HepG2 (cell line): ENCODE data around the gene AP1S3. TPM values are rescaled to one million over a fixed set of nuclear protein-coding genes. Genes with fewer than 3 reads are reported as not detected.

Experiments
- ATAC-seq: fragments of 200-7000 bp; cut with Tn5 transposase; 3 replicates; pipeline ENCODE4 v1.9.1; 2020; ENCODE audit warnings: mild to moderate bottlenecking, moderate library complexity
- BruUV-seq: library from RNA; stranded (reverse); fragments of 400-500 nt; replicated peaks from 2 replicates; lab custom pipeline; 2021; lab: Mats Ljungman, UMichigan
- CTCF ChIA-PET: fragments of 300-600 bp; formaldehyde crosslinking; extraction: SDS; loops from one replicate; lab custom pipeline; 2021; ENCODE audit warnings: low total read pairs, inconsistent platforms, low intra/inter-chr PET ratio; lab: Yijun Ruan, JAX
- POLR2A ChIA-PET: fragments of 350-600 bp; sonication (Branson Sonifier 250); formaldehyde crosslinking; loops from one replicate; lab custom pipeline; 2020; ENCODE audit warnings: antibody characterized with exemption, inconsistent platforms; lab: Yijun Ruan, JAX
- DNase-seq: peaks from one replicate; pipeline ENCODE4 v3.0.0-alpha.2; 2015; ENCODE audit warnings: low spot score
- FAIRE-seq: peaks from 3 replicates; lab custom pipeline; 2011; peaks lifted over from hg19 to GRCh38; lab: Jason Lieb, UNC
- H2AFZ ChIP-seq: one replicate; pipeline ENCODE4 v1.6.1; 2011; ENCODE audit warnings: low read length, inconsistent platforms
- H3K27ac ChIP-seq: fragments of 300-600 bp; 3 replicates; pipeline ENCODE4 v1.8.0; 2011; ENCODE audit warnings: mixed run types, mild to moderate bottlenecking, mixed read lengths, low read length, inconsistent platforms; ENCODE audit not compliant: insufficient read depth; ENCODE audit errors: extremely low read length
- H3K27me3 ChIP-seq, 2 experiments: fragments of 200-600 bp in 1 of 2; 2 replicates in 1 of 2; 3 replicates in 1 of 2; pipeline versions ENCODE4 v1.6.0 to v1.8.0; 2011; ENCODE audit warnings: low read length in 2 of 2, mild to moderate bottlenecking in 2 of 2, moderate library complexity in 2 of 2, inconsistent platforms in 1 of 2; ENCODE audit not compliant: insufficient read depth in 2 of 2, control insufficient read depth in 1 of 2
- H3K36me3 ChIP-seq, 2 experiments: fragments of 200-600 bp in 1 of 2; replicated peaks in 1 of 2; 2 replicates in 1 of 2; 3 replicates in 1 of 2; pipeline versions ENCODE4 v1.5.1 to v1.8.0; 2011; ENCODE audit warnings: low read length in 2 of 2, inconsistent platforms in 1 of 2; ENCODE audit not compliant: insufficient read depth in 2 of 2, control insufficient read depth in 1 of 2
- H3K4me1 ChIP-seq: 2 replicates; pipeline ENCODE4 v1.5.1; 2012; ENCODE audit warnings: low read length, inconsistent platforms; ENCODE audit not compliant: insufficient read depth
- H3K4me2 ChIP-seq: 2 replicates; pipeline ENCODE4 v1.6.0; 2011; ENCODE audit warnings: low read depth, low read length, inconsistent platforms
- H3K4me3 ChIP-seq, 3 experiments: fragments of 200-600 bp in 1 of 3; sonication (generic), shearing (Covaris generic) in 1 of 3; replicated peaks in 1 of 3; 2 replicates each; pipeline ENCODE4 v1.5.1; 2011 to 2016; ENCODE audit warnings: low read length in 3 of 3, inconsistent platforms in 2 of 3, low read depth in 2 of 3, mild to moderate bottlenecking in 2 of 3, control low read depth in 1 of 3, mixed read lengths in 1 of 3; ENCODE audit not compliant: insufficient read depth in 1 of 3
- H3K79me2 ChIP-seq: one replicate; pipeline ENCODE4 v1.6.1; 2011; ENCODE audit warnings: low read length, inconsistent platforms; ENCODE audit not compliant: insufficient read depth
- H3K9ac ChIP-seq: 2 replicates; pipeline ENCODE4 v1.6.0; 2011; ENCODE audit warnings: mild to moderate bottlenecking, low read depth, low read length, inconsistent platforms; ENCODE audit not compliant: insufficient read depth
- H3K9me3 ChIP-seq: 2 replicates; pipeline ENCODE4 v1.5.1; 2012; ENCODE audit warnings: mild to moderate bottlenecking, low read length
- H4K20me1 ChIP-seq: 2 replicates; pipeline ENCODE4 v1.6.0; 2011; ENCODE audit warnings: inconsistent platforms, mild to moderate bottlenecking, low read length, moderate library complexity; ENCODE audit not compliant: insufficient read depth
- BRCA1 ChIP-seq: sonication (generic); formaldehyde crosslinking; IDR thresholded peaks from 2 replicates; pipeline ENCODE4 v1.4.0; 2020; ENCODE audit warnings: missing genetic modification reagents
- DBP ChIP-seq: sonication (generic); formaldehyde crosslinking; IDR thresholded peaks from 2 replicates; pipeline ENCODE4 v1.4.0; 2020; ENCODE audit warnings: missing genetic modification reagents; ENCODE audit errors: not compliant biosample characterization
- GTF2F1 ChIP-seq: fragments of 150-350 bp; IDR thresholded peaks from 2 replicates; pipeline ENCODE4 v1.6.1; 2014; ENCODE audit warnings: low read length
- MAFG ChIP-seq: sonication (generic); formaldehyde crosslinking; IDR thresholded peaks from 2 replicates; pipeline ENCODE4 v1.5.1; 2020; ENCODE audit warnings: mild to moderate bottlenecking, missing genetic modification reagents
- MAFK ChIP-seq, 2 experiments: IDR thresholded peaks in 1 of 2; conservative IDR thresholded peaks in 1 of 2; 2 replicates each; pipeline ENCODE4 v1.6.1; 2011; ENCODE audit warnings: improper control_type of control experiment in 2 of 2, low read length in 2 of 2
- MIXL1 ChIP-seq: IDR thresholded peaks from 2 replicates; pipeline ENCODE4 v1.6.1; 2016
- PRDM15 ChIP-seq: sonication (generic); formaldehyde crosslinking; IDR thresholded peaks from 2 replicates; pipeline ENCODE4 v1.4.0; 2020; ENCODE audit warnings: missing genetic modification reagents
- RAD51 ChIP-seq: fragments of 450-650 bp; IDR thresholded peaks from 2 replicates; pipeline ENCODE4 v1.6.1; 2016; ENCODE audit warnings: borderline replicate concordance
- TBP ChIP-seq: sonication (generic); formaldehyde crosslinking; IDR thresholded peaks from 2 replicates; pipeline ENCODE4 v1.5.0; 2020; ENCODE audit warnings: missing genetic modification reagents
- TCF7L2 ChIP-seq: IDR thresholded peaks from 2 replicates; pipeline ENCODE4 v1.6.1; 2011; ENCODE audit warnings: mild to moderate bottlenecking, low read depth, low read length, moderate library complexity
- YEATS4 ChIP-seq: sonication (generic); formaldehyde crosslinking; IDR thresholded peaks from 2 replicates; pipeline ENCODE4 v1.4.0; 2020; ENCODE audit warnings: missing genetic modification reagents, borderline replicate concordance
- ZBTB7A ChIP-seq: sonication (generic); formaldehyde crosslinking; IDR thresholded peaks from 2 replicates; pipeline ENCODE4 v1.8.0; 2022; ENCODE audit warnings: mild to moderate bottlenecking, missing genetic modification reagents
- ZNF207 ChIP-seq: fragments of 450-650 bp; IDR thresholded peaks from 2 replicates; pipeline ENCODE4 v1.6.1; 2016; ENCODE audit warnings: antibody characterized with exemption, borderline replicate concordance
- ZNF430 ChIP-seq: sonication (generic); formaldehyde crosslinking; IDR thresholded peaks from 2 replicates; pipeline ENCODE4 v1.9.0; 2021; ENCODE audit warnings: mild to moderate bottlenecking, missing genetic modification reagents
- ZNF484 ChIP-seq: sonication (generic); formaldehyde crosslinking; IDR thresholded peaks from 2 replicates; pipeline ENCODE4 v1.5.1; 2020; ENCODE audit warnings: mild to moderate bottlenecking, low read depth, missing genetic modification reagents, borderline replicate concordance
- ZNF629 ChIP-seq: sonication (generic); formaldehyde crosslinking; conservative IDR thresholded peaks from 2 replicates; pipeline ENCODE4 v1.5.0; 2020; ENCODE audit warnings: missing genetic modification reagents
- WGBS: methylation state at CpG from one replicate; pipeline ENCODE4 v1.1.6; 2017; ENCODE audit warnings: low lambda C conversion rate; 5-methylcytosine and 5-hydroxymethylcytosine counted together
- in situ Hi-C: cut with HindIII; loops from 2 replicates; pipeline ENCODE4 v1.10.0; 2017; ENCODE audit warnings: low pct_unique_long_range_greater_than_20kb; ENCODE audit not compliant: extremely low pct_ligation_motif_present
- intact Hi-C: fragments of 100-400 bp; cut with micrococcal nuclease; formaldehyde crosslinking; loops from one replicate; pipeline ENCODE4 v1.10.0; 2022; ENCODE audit not compliant: unreplicated experiment
- polyA plus RNA-seq, 8 experiments: library from polyadenylated mRNA; depleted of rRNA in 3 of 8; stranded (reverse) in 7 of 8; unstranded in 1 of 8; fragments of >200 nt; fragmentation: Illumina TruSeq in 4 of 8; extraction: Trizol in 4 of 8; gene quantifications; 2 replicates each; pipeline versions ENCODE4 v1.2.1 to v1.2.3, GENCODE V29; 2011 to 2016; ENCODE audit warnings: low read depth in 4 of 8, missing spikeins in 1 of 8, mixed read lengths in 1 of 8; ENCODE audit not compliant: insufficient read depth in 1 of 8
- total RNA-seq, 5 experiments: library from RNA; depleted of rRNA; stranded (reverse); fragments of >200 nt; fragmentation: Illumina TruSeq; extraction: Trizol; gene quantifications; 2 replicates each; pipeline ENCODE4 v1.2.3, GENCODE V29; 2016; ENCODE audit warnings: low read depth in 1 of 5

The AP1S3 gene
- total and polyA plus RNA-seq, 2 of the 13 experiments (the other 11 are each of a cell fraction or from before 2014, with no cell fraction given), result 3.0 to 16.3 TPM

GRCh38 chr2:223859070-223859469, 21.7 kb upstream of the AP1S3 start:
- CTCF ChIA-PET, result interaction anchor here (1.8 kb wide), 1 partner anchor 80 kb away, joined by 6 read pairs; no protein-coding TSS in a partner anchor
- H4K20me1 ChIP-seq, result no peaks in the 10 kb centered on the region
- no peak overlapping the region for H3K9ac ChIP-seq
- in situ Hi-C loops (no loop called here), intact Hi-C loops (no loop called here)
- H3K9me3 ChIP-seq, result no peaks in the 10 kb centered on the region
- H2AFZ ChIP-seq, result no peak overlapping the region
- H3K27ac ChIP-seq, result no peak overlapping the region
- H3K4me3 ChIP-seq, result no peak overlapping the region
- DNase-seq (no peak), FAIRE-seq (no peak), ATAC-seq (no peak)
- peaks cover 36% of the 10 kb centered on the region for H3K4me1 ChIP-seq
- H3K27me3 ChIP-seq, result no peaks in the 10 kb centered on the region
- WGBS, result 95% methylated on average over 3 of the region's 3 CpGs
- no TSS peak for BruUV-seq
- H3K36me3 ChIP-seq, result no peaks in the 10 kb centered on the region
- POLR2A ChIA-PET, result no interaction called here
- H3K79me2 ChIP-seq, result no peaks in the 10 kb centered on the region
- no peak overlapping the region for H3K4me2 ChIP-seq
- no peak for TF ChIP-seq MIXL1 (CRISPR knock-in tag)
- TF ChIP-seq GTF2F1, result no peak
- TF ChIP-seq DBP (CRISPR knock-in tag), result no peak

GRCh38 chr2:223856584-223856983, 19.2 kb upstream of the AP1S3 start:
- ChIA-PET POLR2A (no interaction called here), CTCF (no interaction called here)
- in situ Hi-C loops (no loop called here), intact Hi-C loops (no loop called here)
- Histone ChIP-seq H3K9me3 (no peaks in the 10 kb centered on the region), H3K9ac (no peak overlapping the region), H3K4me2 (no peak overlapping the region), H3K79me2 (no peaks in the 10 kb centered on the region), H2AFZ (no peak overlapping the region), H3K4me3 (no peak overlapping the region), H3K4me1 (peaks cover 52% of the 10 kb centered on the region), H3K36me3 (no peaks in the 10 kb centered on the region), H3K27me3 (no peaks in the 10 kb centered on the region), H3K27ac (no peak overlapping the region), H4K20me1 (no peaks in the 10 kb centered on the region)
- no peak for DNase-seq
- no peak for FAIRE-seq
- no peak for ATAC-seq
- TF ChIP-seq RAD51, result no peak
- TF ChIP-seq PRDM15 (CRISPR knock-in tag), result no peak
- TF ChIP-seq TCF7L2, result no peak
- TF ChIP-seq BRCA1, result no peak
- TF ChIP-seq TBP, result no peak
- no peak for TF ChIP-seq ZNF484
- no peak for TF ChIP-seq ZNF207
- no peak for TF ChIP-seq YEATS4
- TF ChIP-seq ZNF629 (CRISPR knock-in tag), result no peak
- TF ChIP-seq MAFG (CRISPR knock-in tag), result no peak
- no peak for TF ChIP-seq ZNF430
- TF ChIP-seq MAFK (conservative IDR thresholded peaks at IDR 0.05 in 1 of 2, IDR thresholded peaks at IDR 0.05 in 1 of 2; ENCODE audit: low read length in 2 of 2), result no peak
- TF ChIP-seq ZBTB7A, result no peak
- BruUV-seq, result no TSS peak
- WGBS, result 52% methylated on average over 5 of the region's 5 CpGs
